Measurements from ENCODE around the gene PAFAH2. TPM values are rescaled to one million over a fixed set of nuclear protein-coding genes. Genes with fewer than 3 reads are reported as not detected.
A peak's percentile ranks its signal among the peaks of the same experiment; 100 is the strongest.

Gene PAFAH2
- total and polyA plus RNA-seq, 2 of the 13 experiments (the other 11 are each of a cell fraction or from before 2014, with no cell fraction given), result 6.9 to 9.4 TPM

- BruUV-seq (replicated peaks), result no TSS peak
- no peak overlapping the region for H3K27ac ChIP-seq (ENCODE audit: extremely low read length, insufficient read depth, low read length)
- POLR2A ChIA-PET, result interaction anchor here (2.0 to 2.7 kb wide), 2 partner anchors 37 to 110 kb away, joined by 7 to 8 read pairs; partner anchors contain the start of gene PAFAH2
- no peaks in the 10 kb centered on the region for H3K79me2 ChIP-seq (ENCODE audit: insufficient read depth, low read length)
- H3K27me3 ChIP-seq (ENCODE audit: control insufficient read depth in 1 of 2, insufficient read depth in 2 of 2, low read length in 2 of 2), result peaks cover 0 to 44% of the 10 kb centered on the region in 2 experiments; a peak in 4 of 5 replicates
- peak overlapping the region; percentile 36 to 93 (median 73) for H3K4me3 ChIP-seq (replicated peaks in 1 of 3; ENCODE audit: insufficient read depth in 1 of 3, low read depth in 2 of 3, low read length in 3 of 3)
- no peaks in the 10 kb centered on the region for H3K36me3 ChIP-seq (replicated peaks in 1 of 2; ENCODE audit: control insufficient read depth in 1 of 2, insufficient read depth in 2 of 2, low read length in 2 of 2)
- no peaks in the 10 kb centered on the region for H3K9me3 ChIP-seq (ENCODE audit: low read length)
- intact Hi-C loops (cut with micrococcal nuclease; ENCODE audit: unreplicated experiment), result loop anchor here (1.0 to 5.0 kb wide), 3 partner anchors 78 to 128 kb away; partner anchors contain the start of gene PDIK1L
- peak overlapping the region; percentile 20 for H2AFZ ChIP-seq (ENCODE audit: low read length)
- no peaks in the 10 kb centered on the region for H4K20me1 ChIP-seq (ENCODE audit: insufficient read depth, low read length)
- CTCF ChIA-PET (ENCODE audit: low intra/inter-chr PET ratio, low total read pairs), result no interaction called here
- WGBS (ENCODE audit: low lambda C conversion rate), result 11% methylated on average over 11 of the region's 15 CpGs
- no peak for DNase-seq (ENCODE audit: low spot score)
- H3K9ac ChIP-seq (ENCODE audit: insufficient read depth, low read depth, low read length), result peak overlapping the region; percentile 67; the same call in 1 of the 2 replicates
- FAIRE-seq, result no peak
- peaks cover 44% of the 10 kb centered on the region for H3K4me1 ChIP-seq (ENCODE audit: insufficient read depth, low read length)
- H3K4me2 ChIP-seq (ENCODE audit: low read depth, low read length), result peak overlapping the region; percentile 96
- 0 out of 2 replicates have a peak, but pooled peaks have one; percentile 1 for TF ChIP-seq ZZZ3 (CRISPR knock-in tag; IDR thresholded peaks at IDR 0.05; ENCODE audit: borderline replicate concordance)
- 0 out of 2 replicates have a peak, but pooled peaks have one; percentile 17 for TF ChIP-seq ZNF263 (CRISPR knock-in tag; IDR thresholded peaks at IDR 0.05)
- TF ChIP-seq ZEB1 (IDR thresholded peaks at IDR 0.05; ENCODE audit: insufficient replicate concordance, low read depth), result peak; percentile 7
- TF ChIP-seq ZNF451 (CRISPR knock-in tag; IDR thresholded peaks at IDR 0.05), result no peak
- TF ChIP-seq SIN3A (IDR thresholded peaks at IDR 0.05; ENCODE audit: borderline replicate concordance, low read depth, low read length), result 0 out of 2 replicates have a peak, but pooled peaks have one; percentile 0
- TF ChIP-seq ZNF18 (CRISPR knock-in tag; IDR thresholded peaks at IDR 0.05; ENCODE audit: insufficient replicate concordance), result peak; percentile 10
- TF ChIP-seq ZNF780A (CRISPR knock-in tag; IDR thresholded peaks at IDR 0.05), result no peak
- no peak for TF ChIP-seq SIX4 (CRISPR knock-in tag; IDR thresholded peaks at IDR 0.05)
- peak; percentile 6; the same call in 1 of the 2 replicates for TF ChIP-seq HES4 (CRISPR knock-in tag; IDR thresholded peaks at IDR 0.05; ENCODE audit: borderline replicate concordance)
- no peak for TF ChIP-seq ZBTB49 (CRISPR knock-in tag; IDR thresholded peaks at IDR 0.05; ENCODE audit: borderline replicate concordance)
- TF ChIP-seq PLSCR1 (CRISPR knock-in tag; IDR thresholded peaks at IDR 0.05; ENCODE audit: borderline replicate concordance), result no peak
- 0 out of 2 replicates have a peak, but pooled peaks have one; percentile 33 for TF ChIP-seq ZBTB37 (CRISPR knock-in tag; IDR thresholded peaks at IDR 0.05)
- no peak for TF ChIP-seq KAT8 (CRISPR knock-in tag; IDR thresholded peaks at IDR 0.05)
- TF ChIP-seq ZNF274 (CRISPR knock-in tag; IDR thresholded peaks at IDR 0.05), result 0 out of 2 replicates have a peak, but pooled peaks have one; percentile 5
- TF ChIP-seq CAMTA2 (CRISPR knock-in tag; IDR thresholded peaks at IDR 0.05; ENCODE audit: borderline replicate concordance), result 0 out of 2 replicates have a peak, but pooled peaks have one; percentile 58
- TF ChIP-seq ZNF768 (CRISPR knock-in tag; IDR thresholded peaks at IDR 0.05), result 0 out of 2 replicates have a peak, but pooled peaks have one; percentile 15
- ATAC-seq, result peak; percentile 4
- in situ Hi-C loops (cut with HindIII; ENCODE audit: extremely low pct_ligation_motif_present, low pct_unique_long_range_greater_than_20kb), result no loop called here
Observed at GRCh38 chr1:26034504-26035202, 36.8 kb upstream of the PAFAH2 start.
